Esophagus muscularis mucosa (tissue), 4 donors: Measurements from ENCODE around the gene TNP1. TPM values are rescaled to one million over a fixed set of nuclear protein-coding genes. Genes with fewer than 3 reads are reported as not detected.

ENCODE experiments used
- DNase-seq: peaks from one replicate; pipeline ENCODE4 v3.0.0-alpha.2; 2017; ENCODE audit errors: extremely low spot score
- H3K27ac ChIP-seq, 4 donors: fragments of 200-600 bp; sonication (generic); replicated peaks in 1 of 4; 1 replicate in 3 of 4; 2 replicates in 1 of 4; pipeline ENCODE4 v1.5.1; 2016 to 2019; ENCODE audit warnings: mild to moderate bottlenecking in 1 of 4
- H3K27me3 ChIP-seq, 4 donors: fragments of 200-600 bp; sonication (generic); one replicate each; pipeline versions ENCODE4 v1.5.1 to v1.6.0; 2016 to 2019
- H3K36me3 ChIP-seq, 4 donors: fragments of 200-600 bp; sonication (generic); one replicate each; pipeline ENCODE4 v1.5.1; 2016 to 2019
- H3K4me1 ChIP-seq, 4 donors: fragments of 200-600 bp; sonication (generic); one replicate each; pipeline ENCODE4 v1.5.1; 2016 to 2019
- H3K4me3 ChIP-seq, 4 donors: fragments of 200-600 bp; sonication (generic); 1 replicate in 2 of 4; 2 replicates in 2 of 4; pipeline ENCODE4 v1.5.1; 2016 to 2019; ENCODE audit warnings: mild to moderate bottlenecking in 4 of 4, moderate library complexity in 1 of 4
- H3K9me3 ChIP-seq, 4 donors: fragments of 200-600 bp; sonication (generic); 1 replicate in 3 of 4; 2 replicates in 1 of 4; pipeline ENCODE4 v1.5.1; 2016 to 2019
- CTCF ChIP-seq, 3 experiments: fragments of 200-600 bp in 2 of 3; fragments of 450-650 bp in 1 of 3; sonication (generic) in 2 of 3; IDR thresholded peaks; one replicate each; pipeline ENCODE4 v1.5.1; 2017 to 2019; ENCODE audit warnings: antibody characterized with exemption in 3 of 3, mild to moderate bottlenecking in 2 of 3, moderate library complexity in 1 of 3
- EP300 ChIP-seq: sonication (generic); formaldehyde crosslinking; IDR thresholded peaks from one replicate; pipeline ENCODE4 v1.6.1; 2017; ENCODE audit warnings: antibody characterized with exemption
- POLR2A ChIP-seq: fragments of 450-650 bp; IDR thresholded peaks from one replicate; pipeline ENCODE4 v1.6.1; 2017; ENCODE audit warnings: antibody characterized with exemption, moderate library complexity, mild to moderate bottlenecking, low read depth
- POLR2AphosphoS5 ChIP-seq, 2 donors: sonication (generic); formaldehyde crosslinking; IDR thresholded peaks; one replicate each; pipeline ENCODE4 v1.6.1; 2017; ENCODE audit warnings: antibody characterized with exemption in 2 of 2
- whole genome bisulfite sequencing: methylation state at CpG from one replicate; pipeline ENCODE4 v1.1.5; 2018; 5-methylcytosine and 5-hydroxymethylcytosine counted together
- intact Hi-C: fragments of 100-400 bp; cut with DNase I; formaldehyde crosslinking; loops from one replicate; pipeline ENCODE4 v1.15.1; 2023
- total RNA-seq, 4 donors: library from RNA; depleted of rRNA; stranded (reverse); fragments of >200 nt; gene quantifications; one replicate each; pipeline versions ENCODE4 v1.1.0 to v1.2.1, GENCODE V29; 2016

Gene TNP1
- total RNA-seq, 4 donors from 2014 or later: not detected

GRCh38 chr2:216904554-216904953 is 44.7 kb upstream of the TNP1 start:
- WGBS: 87% methylated on average over 2 of the region's 2 CpGs

GRCh38 chr2:216903470-216903869 is 43.6 kb upstream of the TNP1 start:
- H3K4me1 ChIP-seq: peaks cover 0 to 10% (median 4%) of the 10 kb centered on the region in 4 donors
- H3K36me3 ChIP-seq: no peaks in the 10 kb centered on the region
- no peak overlapping the region for H3K27ac ChIP-seq
- H3K27me3 ChIP-seq: no peaks in the 10 kb centered on the region
- intact Hi-C loops: no loop called here
- H3K9me3 ChIP-seq: peaks cover 0 to 9% (median 0%) of the 10 kb centered on the region in 4 donors
- TF ChIP-seq CTCF (IDR thresholded peaks at IDR 0.05): no peak
- TF ChIP-seq EP300: no peak
- TF ChIP-seq POLR2AphosphoS5 (IDR thresholded peaks at IDR 0.05): no peak
- no peak for TF ChIP-seq POLR2A
- WGBS: 92% methylated on average over 3 of the region's 3 CpGs
- DNase-seq: no peak
- H3K4me3 ChIP-seq: no peak overlapping the region

More at GRCh38 chr2:216904554-216904953, 44.7 kb upstream of the TNP1 start:
- intact Hi-C loops: no loop called here
- peaks cover 0 to 9% (median 0%) of the 10 kb centered on the region in 4 donors for H3K9me3 ChIP-seq
- no peaks in the 10 kb centered on the region for H3K36me3 ChIP-seq
- peaks cover 0 to 10% (median 4%) of the 10 kb centered on the region in 4 donors for H3K4me1 ChIP-seq
- H3K4me3 ChIP-seq: no peak overlapping the region
- H3K27ac ChIP-seq: no peak overlapping the region
- no peak for DNase-seq
- TF ChIP-seq POLR2A (no peak), EP300 (no peak), POLR2AphosphoS5 (IDR thresholded peaks at IDR 0.05) (no peak), CTCF (IDR thresholded peaks at IDR 0.05) (no peak)
- no peaks in the 10 kb centered on the region for H3K27me3 ChIP-seq

GRCh38 chr2:216901273-216901672 is 41.4 kb upstream of the TNP1 start:
- Histone ChIP-seq H3K4me3 (no peak overlapping the region), H3K36me3 (no peaks in the 10 kb centered on the region), H3K27me3 (no peaks in the 10 kb centered on the region), H3K27ac (no peak overlapping the region), H3K4me1 (no peaks in the 10 kb centered on the region), H3K9me3 (peaks cover 0 to 9% (median 0%) of the 10 kb centered on the region in 4 donors)
- TF ChIP-seq EP300 (no peak), POLR2A (no peak), POLR2AphosphoS5 (IDR thresholded peaks at IDR 0.05) (no peak), CTCF (IDR thresholded peaks at IDR 0.05) (no peak)
- 91% methylated on average over 2 of the region's 2 CpGs for WGBS
- no peak for DNase-seq
- intact Hi-C loops: no loop called here

- no peak for DNase-seq
- Histone ChIP-seq H3K9me3 (peaks cover 0 to 9% (median 0%) of the 10 kb centered on the region in 4 donors), H3K4me1 (no peaks in the 10 kb centered on the region), H3K36me3 (no peaks in the 10 kb centered on the region), H3K4me3 (no peak overlapping the region), H3K27ac (no peak overlapping the region), H3K27me3 (no peaks in the 10 kb centered on the region)
- no peak for TF ChIP-seq POLR2AphosphoS5 (IDR thresholded peaks at IDR 0.05)
- TF ChIP-seq EP300: no peak
- TF ChIP-seq POLR2A: no peak
- TF ChIP-seq CTCF (IDR thresholded peaks at IDR 0.05): no peak
- intact Hi-C loops: no loop called here
Observed at GRCh38 chr2:216900406-216900805, 40.5 kb upstream of the TNP1 start.

- Histone ChIP-seq H3K27ac (no peak overlapping the region), H3K9me3 (peaks cover 0 to under 1% (median 0%) of the 10 kb centered on the region in 4 donors), H3K4me1 (no peaks in the 10 kb centered on the region), H3K27me3 (no peaks in the 10 kb centered on the region), H3K36me3 (no peaks in the 10 kb centered on the region), H3K4me3 (no peak overlapping the region)
- intact Hi-C loops: no loop called here
- no peak for DNase-seq
- 88% methylated on average over 2 of the region's 2 CpGs for WGBS
- TF ChIP-seq CTCF (IDR thresholded peaks at IDR 0.05): no peak
Observed at GRCh38 chr2:216897561-216898203, 37.8 kb upstream of the TNP1 start.
